Ascending aorta (tissue), 2 donors: ENCODE measurements around the gene RNASE4. TPM values are rescaled to one million over a fixed set of nuclear protein-coding genes. Genes with fewer than 3 reads are reported as not detected.
"Not testable (repeated sequence)": the region's sequence is repeated elsewhere in the genome, so short reads cannot be mapped to it uniquely, and the experiment has no call there.

Source experiments
- DNase-seq, 2 donors: peaks; one replicate each; pipeline ENCODE4 v3.0.0-alpha.2; 2019; ENCODE audit warnings: low spot score in 2 of 2
- H3K27ac ChIP-seq, 2 donors: fragments of 200-600 bp; sonication (generic); one replicate each; pipeline ENCODE4 v1.5.1; 2016 to 2017; ENCODE audit warnings: mild to moderate bottlenecking in 1 of 2
- H3K27me3 ChIP-seq: fragments of 200-600 bp; sonication (generic); one replicate; pipeline ENCODE4 v1.5.1; 2017
- H3K36me3 ChIP-seq, 2 donors: fragments of 200-600 bp; sonication (generic); one replicate each; pipeline ENCODE4 v1.5.1; 2016
- H3K4me1 ChIP-seq, 2 donors: fragments of 200-600 bp; sonication (generic); one replicate each; pipeline ENCODE4 v1.5.1; 2016 to 2017; ENCODE audit warnings: mild to moderate bottlenecking in 1 of 2
- H3K4me3 ChIP-seq, 2 donors: fragments of 200-600 bp; sonication (generic); one replicate each; pipeline ENCODE4 v1.5.1; 2016 to 2017; ENCODE audit warnings: mild to moderate bottlenecking in 1 of 2
- H3K9me3 ChIP-seq, 2 donors: fragments of 200-600 bp; sonication (generic); one replicate each; pipeline ENCODE4 v1.5.1; 2016
- intact Hi-C: fragments of 100-400 bp; cut with DNase I; formaldehyde crosslinking; loops from one replicate; pipeline ENCODE4 v1.15.1; 2023
- total RNA-seq: library from RNA; depleted of rRNA; stranded (reverse); fragments of >200 nt; gene quantifications from one replicate; pipeline ENCODE4 v1.1.0, GENCODE V29; 2016
- TF ChIP-seq, protein P1 (sequence below), 3 experiments: fragments of 200-600 bp in 2 of 3; fragments of 450-650 bp in 1 of 3; sonication (generic) in 2 of 3; IDR thresholded peaks; one replicate each; pipeline ENCODE4 v1.5.1; 2016 to 2019; ENCODE audit warnings: antibody characterized with exemption in 3 of 3, mild to moderate bottlenecking in 1 of 3, moderate library complexity in 1 of 3

The RNASE4 gene
- total RNA-seq, 1 donor from 2014 or later: 23.2 TPM

DNA sequence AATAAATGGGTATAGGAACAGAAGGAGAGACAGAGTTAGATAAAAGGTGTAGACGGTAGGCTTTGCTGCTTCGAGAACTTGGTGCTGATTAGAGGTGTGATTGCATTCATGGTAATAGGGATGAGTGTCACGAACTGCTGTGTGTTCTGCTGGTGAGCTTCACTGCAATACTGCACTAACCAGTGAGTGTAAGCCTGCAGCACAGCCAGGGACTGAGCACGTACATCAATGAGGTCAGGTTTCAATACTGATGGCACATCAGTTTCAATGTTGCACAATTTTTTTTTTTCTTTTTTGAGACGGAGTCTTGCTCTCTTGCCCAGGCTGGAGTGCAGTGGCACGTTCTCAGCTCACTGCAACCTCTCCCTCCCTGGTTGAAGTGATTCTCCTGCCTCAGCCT is 36.4 kb downstream of the RNASE4 start:
- Histone ChIP-seq H3K9me3 (no peaks in the 10 kb centered on the region), H3K27me3 (no peaks in the 10 kb centered on the region), H3K36me3 (no peaks in the 10 kb centered on the region), H3K27ac (no peak overlapping the region), H3K4me1 (no peaks in the 10 kb centered on the region), H3K4me3 (no peak overlapping the region)
- TF ChIP-seq, protein P1, sequence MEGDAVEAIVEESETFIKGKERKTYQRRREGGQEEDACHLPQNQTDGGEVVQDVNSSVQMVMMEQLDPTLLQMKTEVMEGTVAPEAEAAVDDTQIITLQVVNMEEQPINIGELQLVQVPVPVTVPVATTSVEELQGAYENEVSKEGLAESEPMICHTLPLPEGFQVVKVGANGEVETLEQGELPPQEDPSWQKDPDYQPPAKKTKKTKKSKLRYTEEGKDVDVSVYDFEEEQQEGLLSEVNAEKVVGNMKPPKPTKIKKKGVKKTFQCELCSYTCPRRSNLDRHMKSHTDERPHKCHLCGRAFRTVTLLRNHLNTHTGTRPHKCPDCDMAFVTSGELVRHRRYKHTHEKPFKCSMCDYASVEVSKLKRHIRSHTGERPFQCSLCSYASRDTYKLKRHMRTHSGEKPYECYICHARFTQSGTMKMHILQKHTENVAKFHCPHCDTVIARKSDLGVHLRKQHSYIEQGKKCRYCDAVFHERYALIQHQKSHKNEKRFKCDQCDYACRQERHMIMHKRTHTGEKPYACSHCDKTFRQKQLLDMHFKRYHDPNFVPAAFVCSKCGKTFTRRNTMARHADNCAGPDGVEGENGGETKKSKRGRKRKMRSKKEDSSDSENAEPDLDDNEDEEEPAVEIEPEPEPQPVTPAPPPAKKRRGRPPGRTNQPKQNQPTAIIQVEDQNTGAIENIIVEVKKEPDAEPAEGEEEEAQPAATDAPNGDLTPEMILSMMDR (IDR thresholded peaks at IDR 0.05): no peak
- intact Hi-C loops: no loop called here
- no peak for DNase-seq

- no peaks in the 10 kb centered on the region for H3K4me1 ChIP-seq
Observed at GRCh38 chr14:20722016-20722415, 37.7 kb downstream of the RNASE4 start.

DNA sequence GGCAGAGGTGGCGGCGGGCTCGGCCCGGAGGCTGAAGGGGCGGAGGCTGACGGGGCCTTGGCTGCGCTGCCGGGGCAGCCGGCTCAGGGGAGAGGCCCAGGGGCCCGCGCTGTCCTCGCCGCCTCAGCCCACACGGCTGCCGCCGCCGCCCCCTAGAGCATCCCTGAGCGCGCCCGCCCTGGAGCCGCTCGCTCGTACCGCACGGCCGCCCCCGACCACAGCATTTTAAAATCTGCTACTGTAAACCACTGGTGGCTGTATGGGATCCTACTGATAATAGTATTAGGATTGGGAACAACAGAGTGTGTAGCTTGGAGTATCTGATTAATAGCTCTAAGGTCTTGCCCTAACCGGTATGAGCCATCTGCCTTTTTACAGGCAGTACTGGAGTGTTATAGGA is 39.1 kb downstream of the RNASE4 start:
- no peaks in the 10 kb centered on the region for H3K4me1 ChIP-seq
- TF ChIP-seq, protein P1 (IDR thresholded peaks at IDR 0.05): no peak
- H3K36me3 ChIP-seq: no peaks in the 10 kb centered on the region
- no peak overlapping the region for H3K4me3 ChIP-seq
- H3K27me3 ChIP-seq: no peaks in the 10 kb centered on the region
- DNase-seq: no peak
- intact Hi-C loops: no loop called here
- no peak overlapping the region for H3K27ac ChIP-seq
- H3K9me3 ChIP-seq: no peaks in the 10 kb centered on the region

More at GRCh38 chr14:20722016-20722415, 37.7 kb downstream of the RNASE4 start:
- Histone ChIP-seq H3K4me3 (no peak overlapping the region), H3K27ac (no peak overlapping the region), H3K27me3 (no peaks in the 10 kb centered on the region), H3K9me3 (no peaks in the 10 kb centered on the region), H3K36me3 (no peaks in the 10 kb centered on the region)
- TF ChIP-seq, protein P1 (IDR thresholded peaks at IDR 0.05): no peak
- DNase-seq: no peak
- intact Hi-C loops: no loop called here

DNA sequence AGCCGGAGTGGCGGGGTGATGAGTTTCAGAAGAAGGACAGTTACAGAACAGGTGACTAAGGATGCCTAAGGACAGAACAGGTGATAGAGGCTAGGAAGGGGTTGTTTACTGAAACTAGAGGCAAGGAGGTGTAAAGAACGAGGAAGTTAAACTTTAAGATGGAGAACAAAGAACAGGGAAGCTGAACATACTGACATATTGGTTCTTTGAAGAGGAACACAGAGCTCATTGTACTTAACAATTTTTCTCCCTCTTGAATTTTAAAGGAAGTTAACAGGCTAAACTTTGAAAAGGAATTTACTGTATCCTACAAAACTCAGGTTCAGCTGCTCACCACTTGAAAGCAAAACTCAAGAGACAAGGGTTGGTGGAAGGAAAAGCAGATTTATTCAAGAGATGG is 41.8 kb downstream of the RNASE4 start:
- H3K27ac ChIP-seq, DNase-seq, H3K36me3 ChIP-seq, intact Hi-C loops, H3K27me3 ChIP-seq, H3K9me3 ChIP-seq, H3K4me3 ChIP-seq, H3K4me1 ChIP-seq: not testable (repeated sequence)

- TF ChIP-seq, protein P1 (IDR thresholded peaks at IDR 0.05): no peak
- intact Hi-C loops: no loop called here
Observed at GRCh38 chr14:20726531-20726930, 42.2 kb downstream of the RNASE4 start.

DNA sequence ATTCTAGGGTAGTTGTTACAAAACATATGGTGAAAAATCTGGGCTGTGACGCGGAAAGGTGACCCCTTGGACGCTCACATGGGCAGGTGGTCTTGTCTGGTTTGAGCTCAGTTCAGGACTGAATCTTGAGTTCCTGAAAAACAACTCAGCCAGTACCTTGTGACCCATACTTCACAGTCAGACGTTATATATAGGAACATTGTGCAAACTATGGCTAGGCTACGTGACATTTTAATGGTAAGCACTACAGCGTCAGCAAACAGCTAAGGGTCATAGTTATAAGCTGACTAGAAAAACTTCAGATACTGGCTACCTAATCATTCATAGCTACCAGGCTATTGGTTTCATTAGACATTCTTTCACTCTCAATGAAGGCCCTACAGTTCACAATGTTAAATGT is 46.5 kb downstream of the RNASE4 start:
- Histone ChIP-seq H3K4me3 (no peak overlapping the region), H3K27me3 (no peaks in the 10 kb centered on the region), H3K4me1 (no peaks in the 10 kb centered on the region), H3K36me3 (no peaks in the 10 kb centered on the region), H3K9me3 (no peaks in the 10 kb centered on the region), H3K27ac (no peak overlapping the region)
- TF ChIP-seq, protein P1 (IDR thresholded peaks at IDR 0.05): no peak
- no peak for DNase-seq
- intact Hi-C loops: no loop called here

More at GRCh38 chr14:20726531-20726930, 42.2 kb downstream of the RNASE4 start:
- Histone ChIP-seq H3K27ac (no peak overlapping the region), H3K4me1 (no peaks in the 10 kb centered on the region), H3K4me3 (no peak overlapping the region), H3K36me3 (no peaks in the 10 kb centered on the region), H3K9me3 (no peaks in the 10 kb centered on the region), H3K27me3 (no peaks in the 10 kb centered on the region)
- DNase-seq: no peak
